ENCODE measurements around the gene COX6B2.

The COX6B2 gene

GRCh38 chr19:55310498-55310897, 44.0 kb downstream of the COX6B2 start:
- DNase-seq, result no peak

GRCh38 chr19:55309448-55309847, 45.1 kb downstream of the COX6B2 start:
- DNase-seq, result no peak

- no peak for DNase-seq
These were observed 46.2 kb downstream of the COX6B2 start for GRCh38 chr19:55308281-55308680.

GRCh38 chr19:55306712-55307111, 47.8 kb downstream of the COX6B2 start:
- DNase-seq, result no peak

- DNase-seq, result no peak
These were observed 48.4 kb downstream of the COX6B2 start for GRCh38 chr19:55305983-55306562.

GRCh38 chr19:55305491-55305890, 49.0 kb downstream of the COX6B2 start:
- DNase-seq, result no peak

GRCh38 chr19:55304980-55305379, 49.5 kb downstream of the COX6B2 start:
- no peak for DNase-seq

- DNase-seq, result no peak
These were observed 50.1 kb downstream of the COX6B2 start for GRCh38 chr19:55304279-55304978.

- no peak for DNase-seq
These were observed 51.0 kb downstream of the COX6B2 start for GRCh38 chr19:55303477-55303876.

GRCh38 chr19:55302318-55302703, 52.2 kb downstream of the COX6B2 start:
- DNase-seq, result no peak

GRCh38 chr19:55301459-55302317, 52.8 kb downstream of the COX6B2 start:
- peak; percentile 44 for DNase-seq

- DNase-seq, result no peak
These were observed 53.5 kb downstream of the COX6B2 start for GRCh38 chr19:55300886-55301458.

GRCh38 chr19:55299991-55300390, 54.5 kb downstream of the COX6B2 start:
- no peak for DNase-seq
